H1 (cell line): ENCODE measurements around the gene PAPSS2. TPM values are rescaled to one million over a fixed set of nuclear protein-coding genes. Genes with fewer than 3 reads are reported as not detected.

Experiments used
- CTCF ChIP-seq, 3 experiments: IDR thresholded peaks; 1 replicate in 2 of 3; 2 replicates in 1 of 3; pipeline versions ENCODE4 v1.5.1 to v1.6.1; 2011; ENCODE audit warnings: low read length in 3 of 3, mild to moderate bottlenecking in 3 of 3, inconsistent platforms in 2 of 3, low read depth in 1 of 3, moderate library complexity in 1 of 3; ENCODE audit not compliant: insufficient read depth in 1 of 3; ENCODE audit errors: control extremely low read depth in 1 of 3
- polyA plus RNA-seq, 7 experiments: library from polyadenylated mRNA; depleted of rRNA in 3 of 7; stranded (reverse) in 5 of 7; unstranded in 2 of 7; fragments of >200 nt in 5 of 7; fragments of 200-250 nt in 2 of 7; gene quantifications; 1 replicate in 5 of 7; 2 replicates in 1 of 7; 4 replicates in 1 of 7; pipeline versions ENCODE4 v1.2.1 to v1.2.3, GENCODE V29; 2011 to 2013; ENCODE audit warnings: missing spikeins in 2 of 7, mixed read lengths in 2 of 7
- total RNA-seq: library from RNA; stranded (reverse); fragmentation: NEBNext Ultra II Directional; extraction: Animal tissue kit (Norgen Biotek cat#: 25700); gene quantifications from 2 replicates; pipeline ENCODE4 v1.2.1, GENCODE V29; 2021

Gene PAPSS2
- total and polyA plus RNA-seq, 2 of the 8 experiments (the other 6 are each of a cell fraction or from before 2014, with no cell fraction given): 7.6 to 20.2 TPM

GRCh38 chr10:87715552-87716347 is 56.1 kb downstream of the PAPSS2 start (continued):
- no peak for TF ChIP-seq CTCF (IDR thresholded peaks at IDR 0.05; ENCODE audit: control extremely low read depth in 1 of 3, insufficient read depth in 1 of 3, low read depth in 1 of 3, low read length in 3 of 3)
